ENCODE data around the gene TMEM35A. TPM values are rescaled to one million over a fixed set of nuclear protein-coding genes. Genes with fewer than 3 reads are reported as not detected.

The TMEM35A gene
- total and polyA plus RNA-seq, 4 experiments from 2014 or later, result not detected

GRCh38 chrX:101057093-101057714 lies 21.5 kb upstream of the TMEM35A start:
- H3K27me3 Mint-ChIP-seq, result no peaks in the 10 kb centered on the region
- no peak overlapping the region for H3K4me3 Mint-ChIP-seq
- no peak overlapping the region for H3K4me3 ChIP-seq (ENCODE audit: low read length in 2 of 2)
- H3K4me1 Mint-ChIP-seq, result peaks cover 0 to 3% (median 2%) of the 10 kb centered on the region in 4 donors
- H3K36me3 ChIP-seq (ENCODE audit: insufficient read depth, low read length), result no peaks in the 10 kb centered on the region
- H3K27ac Mint-ChIP-seq, result no peak overlapping the region
- no peaks in the 10 kb centered on the region for H3K27me3 ChIP-seq (ENCODE audit: insufficient read depth, low read length)
- CTCF ChIA-PET (ENCODE audit: partially characterized antibody), result no interaction called here
- DNase-seq, result no peak
- intact Hi-C loops (cut with micrococcal nuclease), result no loop called here
- POLR2A ChIA-PET (ENCODE audit: partially characterized antibody), result no interaction called here
- peaks cover 0 to 2% (median 0%) of the 10 kb centered on the region in 8 donors for H3K9me3 Mint-ChIP-seq
- H3K9me3 ChIP-seq (ENCODE audit: control insufficient read depth in 1 of 2, low read length in 2 of 2), result no peaks in the 10 kb centered on the region
- H3K4me1 ChIP-seq (ENCODE audit: insufficient read depth, low read length), result peaks cover 5% of the 10 kb centered on the region
- no peak overlapping the region for H3K27ac ChIP-seq (ENCODE audit: low read depth, low read length)
- H3K36me3 Mint-ChIP-seq, result no peaks in the 10 kb centered on the region

- intact Hi-C loops (cut with micrococcal nuclease), result no loop called here
- no peak overlapping the region for H3K4me3 ChIP-seq (ENCODE audit: low read length in 2 of 2)
- peak overlapping the region in 1 of 8 donors; percentile 48 for H3K4me3 Mint-ChIP-seq
- no peaks in the 10 kb centered on the region for H3K9me3 Mint-ChIP-seq
- no peak overlapping the region for H3K27ac Mint-ChIP-seq
- POLR2A ChIA-PET (ENCODE audit: partially characterized antibody), result no interaction called here
- H3K4me1 Mint-ChIP-seq, result no peaks in the 10 kb centered on the region
- no peak overlapping the region for H3K27ac ChIP-seq (ENCODE audit: low read depth, low read length)
- H3K9me3 ChIP-seq (ENCODE audit: control insufficient read depth in 1 of 2, low read length in 2 of 2), result no peaks in the 10 kb centered on the region
- no peaks in the 10 kb centered on the region for H3K36me3 Mint-ChIP-seq
- H3K27me3 ChIP-seq (ENCODE audit: insufficient read depth, low read length), result no peaks in the 10 kb centered on the region
- CTCF ChIA-PET (ENCODE audit: partially characterized antibody), result no interaction called here
- no peaks in the 10 kb centered on the region for H3K4me1 ChIP-seq (ENCODE audit: insufficient read depth, low read length)
- peaks cover 0 to 2% of the 10 kb centered on the region in 2 donors for H3K27me3 Mint-ChIP-seq
- H3K36me3 ChIP-seq (ENCODE audit: insufficient read depth, low read length), result no peaks in the 10 kb centered on the region
- DNase-seq, result no peak
Measured at GRCh38 chrX:101062176-101062575, 16.5 kb upstream of the TMEM35A start.

- Histone ChIP-seq H3K4me1 (ENCODE audit: insufficient read depth, low read length) (no peaks in the 10 kb centered on the region), H3K27me3 (ENCODE audit: insufficient read depth, low read length) (no peaks in the 10 kb centered on the region), H3K27ac (ENCODE audit: low read depth, low read length) (no peak overlapping the region), H3K9me3 (ENCODE audit: control insufficient read depth in 1 of 2, low read length in 2 of 2) (no peaks in the 10 kb centered on the region), H3K36me3 (ENCODE audit: insufficient read depth, low read length) (no peaks in the 10 kb centered on the region), H3K4me3 (ENCODE audit: low read length in 2 of 2) (no peak overlapping the region)
- H3K4me3 Mint-ChIP-seq, result no peak overlapping the region
- H3K4me1 Mint-ChIP-seq, result no peaks in the 10 kb centered on the region
- no peaks in the 10 kb centered on the region for H3K9me3 Mint-ChIP-seq
- no peak for DNase-seq
- intact Hi-C loops (cut with micrococcal nuclease), result no loop called here
- H3K36me3 Mint-ChIP-seq, result no peaks in the 10 kb centered on the region
- H3K27me3 Mint-ChIP-seq, result no peaks in the 10 kb centered on the region
- POLR2A ChIA-PET (ENCODE audit: partially characterized antibody), result no interaction called here
- H3K27ac Mint-ChIP-seq, result no peak overlapping the region
- CTCF ChIA-PET (ENCODE audit: partially characterized antibody), result no interaction called here
Measured at GRCh38 chrX:101071582-101071981, 7.1 kb upstream of the TMEM35A start.

- Histone ChIP-seq H3K4me1 (ENCODE audit: insufficient read depth, low read length) (no peaks in the 10 kb centered on the region), H3K9me3 (ENCODE audit: control insufficient read depth in 1 of 2, low read length in 2 of 2) (no peaks in the 10 kb centered on the region), H3K27me3 (ENCODE audit: insufficient read depth, low read length) (no peaks in the 10 kb centered on the region), H3K4me3 (ENCODE audit: low read length in 2 of 2) (no peak overlapping the region), H3K36me3 (ENCODE audit: insufficient read depth, low read length) (no peaks in the 10 kb centered on the region), H3K27ac (ENCODE audit: low read depth, low read length) (no peak overlapping the region)
- CTCF ChIA-PET (ENCODE audit: partially characterized antibody), result no interaction called here
- Mint-ChIP-seq H3K36me3 (no peaks in the 10 kb centered on the region), H3K9me3 (no peaks in the 10 kb centered on the region), H3K27ac (no peak overlapping the region), H3K4me3 (no peak overlapping the region), H3K27me3 (peaks cover 4 to 6% of the 10 kb centered on the region in 2 donors), H3K4me1 (peaks cover 0 to 2% (median 0%) of the 10 kb centered on the region in 4 donors)
- no peak for DNase-seq
- intact Hi-C loops (cut with micrococcal nuclease), result no loop called here
- POLR2A ChIA-PET (ENCODE audit: partially characterized antibody), result no interaction called here
Measured at GRCh38 chrX:101079736-101080270, 1.1 kb downstream of the TMEM35A start.

- no peak overlapping the region for H3K4me3 ChIP-seq (ENCODE audit: low read length in 2 of 2)
- no peaks in the 10 kb centered on the region for H3K36me3 Mint-ChIP-seq
- ChIA-PET POLR2A (ENCODE audit: partially characterized antibody) (no interaction called here), CTCF (ENCODE audit: partially characterized antibody) (no interaction called here)
- H3K27ac ChIP-seq (ENCODE audit: low read depth, low read length), result no peak overlapping the region
- no peaks in the 10 kb centered on the region for H3K9me3 Mint-ChIP-seq
- intact Hi-C loops (cut with micrococcal nuclease), result no loop called here
- H3K4me1 ChIP-seq (ENCODE audit: insufficient read depth, low read length), result no peaks in the 10 kb centered on the region
- H3K4me1 Mint-ChIP-seq, result peaks cover 0 to 2% (median 0%) of the 10 kb centered on the region in 4 donors
- no peak overlapping the region for H3K4me3 Mint-ChIP-seq
- no peak overlapping the region for H3K27ac Mint-ChIP-seq
- no peaks in the 10 kb centered on the region for H3K27me3 ChIP-seq (ENCODE audit: insufficient read depth, low read length)
- DNase-seq, result no peak
- no peaks in the 10 kb centered on the region for H3K36me3 ChIP-seq (ENCODE audit: insufficient read depth, low read length)
- peaks cover 4 to 6% of the 10 kb centered on the region in 2 donors for H3K27me3 Mint-ChIP-seq
- H3K9me3 ChIP-seq (ENCODE audit: control insufficient read depth in 1 of 2, low read length in 2 of 2), result no peaks in the 10 kb centered on the region
Measured at GRCh38 chrX:101080326-101081124, 1.8 kb downstream of the TMEM35A start.

- Mint-ChIP-seq H3K36me3 (no peaks in the 10 kb centered on the region), H3K27ac (no peak overlapping the region), H3K4me1 (peaks cover 0 to 2% (median 0%) of the 10 kb centered on the region in 4 donors), H3K4me3 (no peak overlapping the region), H3K27me3 (peaks cover 4 to 6% of the 10 kb centered on the region in 2 donors), H3K9me3 (no peaks in the 10 kb centered on the region)
- ChIA-PET POLR2A (ENCODE audit: partially characterized antibody) (no interaction called here), CTCF (ENCODE audit: partially characterized antibody) (no interaction called here)
- H3K9me3 ChIP-seq (ENCODE audit: control insufficient read depth in 1 of 2, low read length in 2 of 2), result no peaks in the 10 kb centered on the region
- H3K27me3 ChIP-seq (ENCODE audit: insufficient read depth, low read length), result no peaks in the 10 kb centered on the region
- intact Hi-C loops (cut with micrococcal nuclease), result no loop called here
- H3K36me3 ChIP-seq (ENCODE audit: insufficient read depth, low read length), result no peaks in the 10 kb centered on the region
- no peak overlapping the region for H3K4me3 ChIP-seq (ENCODE audit: low read length in 2 of 2)
- H3K4me1 ChIP-seq (ENCODE audit: insufficient read depth, low read length), result no peaks in the 10 kb centered on the region
- DNase-seq, result no peak
- H3K27ac ChIP-seq (ENCODE audit: low read depth, low read length), result no peak overlapping the region
Measured at GRCh38 chrX:101081231-101081630, 2.6 kb downstream of the TMEM35A start.

- Histone ChIP-seq H3K27me3 (ENCODE audit: insufficient read depth, low read length) (no peaks in the 10 kb centered on the region), H3K4me3 (ENCODE audit: low read length in 2 of 2) (no peak overlapping the region), H3K36me3 (ENCODE audit: insufficient read depth, low read length) (no peaks in the 10 kb centered on the region), H3K9me3 (ENCODE audit: control insufficient read depth in 1 of 2, low read length in 2 of 2) (no peaks in the 10 kb centered on the region), H3K4me1 (ENCODE audit: insufficient read depth, low read length) (no peaks in the 10 kb centered on the region), H3K27ac (ENCODE audit: low read depth, low read length) (no peak overlapping the region)
- H3K4me1 Mint-ChIP-seq, result no peaks in the 10 kb centered on the region
- no peaks in the 10 kb centered on the region for H3K27me3 Mint-ChIP-seq
- intact Hi-C loops (cut with micrococcal nuclease), result no loop called here
- peaks cover 0 to 2% (median 0%) of the 10 kb centered on the region in 8 donors for H3K9me3 Mint-ChIP-seq
- no peaks in the 10 kb centered on the region for H3K36me3 Mint-ChIP-seq
- ChIA-PET POLR2A (ENCODE audit: partially characterized antibody) (no interaction called here), CTCF (ENCODE audit: partially characterized antibody) (no interaction called here)
- no peak for DNase-seq
- no peak overlapping the region for H3K4me3 Mint-ChIP-seq
- peak overlapping the region in 1 of 7 donors; percentile 37 for H3K27ac Mint-ChIP-seq
Measured at GRCh38 chrX:101091817-101092216, 13.1 kb downstream of the TMEM35A start.
